ENCODE data around the gene HIVEP3.

HIVEP3 gene

DNA sequence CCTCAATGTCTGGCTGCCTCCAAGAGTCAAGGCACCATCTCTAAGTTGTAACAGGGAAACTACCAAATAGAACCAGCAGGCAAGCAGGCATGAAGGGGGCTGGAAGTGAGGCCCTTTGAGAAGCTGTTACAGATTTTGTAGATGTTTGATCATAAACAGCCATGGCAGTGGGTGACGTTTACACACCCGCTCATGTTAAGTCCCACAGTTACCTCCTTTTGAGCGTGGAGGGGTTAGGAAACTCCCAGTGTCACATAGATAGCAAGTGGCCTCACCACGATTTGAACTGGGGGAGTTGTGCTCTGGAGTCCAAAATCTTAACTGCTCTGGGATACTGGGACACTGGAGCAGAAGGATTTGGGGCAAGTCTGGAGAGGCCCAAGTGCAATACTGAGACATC is 192.4 kb downstream of the HIVEP3 start:
- no peak for DNase-seq

DNA sequence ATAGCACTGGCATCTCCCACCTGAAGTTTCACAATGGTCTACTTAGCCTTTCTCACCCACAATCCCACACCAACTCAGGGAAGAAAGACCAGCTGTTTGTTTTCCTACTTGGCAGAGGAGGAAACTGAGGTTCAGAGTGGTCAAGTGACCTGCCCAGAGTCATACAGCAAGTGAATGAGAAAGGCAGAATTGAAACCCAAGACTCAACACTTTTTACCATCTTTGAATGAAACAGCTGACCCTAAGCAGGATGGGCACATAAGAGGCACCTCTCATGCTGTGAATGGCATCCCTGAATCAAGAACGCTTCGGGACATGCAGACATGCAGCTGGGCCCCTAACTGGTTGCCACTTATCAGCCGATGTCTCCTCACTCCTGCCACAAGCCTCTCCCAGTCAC is 193.8 kb downstream of the HIVEP3 start:
- no peak for DNase-seq

DNA sequence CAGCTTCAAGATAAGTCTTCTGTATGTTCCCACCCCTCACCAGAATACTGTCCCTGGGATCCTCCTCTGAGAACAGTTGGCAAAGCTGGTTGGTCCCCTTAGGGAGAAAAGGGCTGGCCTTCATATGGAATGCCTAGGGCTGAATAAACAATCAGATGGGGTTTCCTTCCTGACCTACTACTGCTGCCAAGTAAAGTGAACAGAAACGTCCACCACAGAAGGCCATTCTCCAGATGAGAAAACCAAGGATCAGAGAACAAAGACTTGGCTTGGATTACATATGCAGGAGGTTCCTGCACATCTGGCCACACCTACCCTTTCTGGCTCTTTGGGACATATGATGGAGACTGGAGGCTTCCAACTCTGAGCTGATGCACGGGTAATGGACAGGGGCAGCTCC is 194.5 kb downstream of the HIVEP3 start:
- peak; percentile 54 for DNase-seq

DNA sequence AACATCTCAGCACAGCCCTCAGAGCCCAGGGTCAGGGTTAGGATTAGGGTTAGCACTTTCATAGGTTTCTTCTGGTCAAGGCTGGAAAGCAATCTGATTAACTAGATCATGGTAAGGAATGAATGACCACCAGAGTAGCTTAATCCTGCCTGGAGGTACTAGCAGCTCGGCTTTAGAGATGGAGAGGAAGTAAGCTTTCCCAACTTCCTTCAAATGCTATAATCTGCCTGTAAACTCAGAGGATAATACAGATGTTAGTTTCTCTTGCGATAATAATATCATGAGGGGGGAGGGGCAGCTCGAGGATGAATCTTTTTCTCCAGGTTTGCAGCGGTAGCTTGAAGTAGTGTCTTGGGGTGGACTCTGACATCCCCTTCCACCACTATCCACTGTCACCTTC is 194.9 kb downstream of the HIVEP3 start:
- no peak for DNase-seq

DNA sequence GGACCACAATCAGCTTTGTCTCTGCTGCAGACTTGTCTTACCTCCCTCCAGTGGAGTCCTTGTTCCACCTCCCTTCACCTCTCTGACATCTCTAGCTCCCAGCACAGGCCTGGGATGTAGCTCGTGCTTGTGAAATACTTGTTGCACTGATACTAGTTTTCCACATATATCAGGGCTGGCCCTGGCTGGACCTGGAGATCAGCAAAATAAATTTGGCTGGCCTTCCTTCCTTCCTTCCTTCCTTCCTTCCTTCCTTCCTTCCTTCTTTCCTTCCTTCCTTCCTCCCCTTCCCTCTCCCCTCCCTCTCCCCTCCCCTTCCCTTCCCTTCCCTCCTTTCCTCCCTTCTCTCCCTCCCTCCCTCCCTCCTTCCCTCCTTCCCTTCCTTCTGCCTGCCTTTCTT is 196.5 kb downstream of the HIVEP3 start:
- DNase-seq: no peak

DNA sequence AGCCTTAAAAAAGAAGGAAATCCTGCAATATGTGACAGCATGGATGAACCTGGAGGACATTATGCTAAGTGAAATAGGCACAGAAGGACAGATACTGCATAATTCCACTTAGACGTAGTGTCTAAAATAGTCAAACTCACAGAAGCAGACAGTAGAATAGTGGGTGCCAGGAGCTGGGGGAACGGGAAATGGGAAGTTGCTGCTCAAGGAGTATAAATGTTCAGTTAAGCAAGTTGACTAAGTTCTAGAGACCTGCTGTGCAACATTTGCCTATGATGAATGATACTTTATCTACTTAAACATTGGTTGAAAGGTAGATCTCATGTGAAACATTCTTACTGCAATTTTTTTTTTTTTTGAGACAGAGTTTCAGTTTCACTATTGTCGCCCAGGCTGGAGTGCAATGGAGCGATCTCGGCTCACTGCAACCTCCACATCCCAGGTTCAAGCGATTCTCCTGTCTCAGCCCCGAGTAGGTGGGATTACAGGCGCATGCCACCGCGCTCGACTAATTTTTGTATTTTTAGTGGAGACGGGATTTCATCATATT is 197.8 kb downstream of the HIVEP3 start:
- no peak for DNase-seq

DNA sequence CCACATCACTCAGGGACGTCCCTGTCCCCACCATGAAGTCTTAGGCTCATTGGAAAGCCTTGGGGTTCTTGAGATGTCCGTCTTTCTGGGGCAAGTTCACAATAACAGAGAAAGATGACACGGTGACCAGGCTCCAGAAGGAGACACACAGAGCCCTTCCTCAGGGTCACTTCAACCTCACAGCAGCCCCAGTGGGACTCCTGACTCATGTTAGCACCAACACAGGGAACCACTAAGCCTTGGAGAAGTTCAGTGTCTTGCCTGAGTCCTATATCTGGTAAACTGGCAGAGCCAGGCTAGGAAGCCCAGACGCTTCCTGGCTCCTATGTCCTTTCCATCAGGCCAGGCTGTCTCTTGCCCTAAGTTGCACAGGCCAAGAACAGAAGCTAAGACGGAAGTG is 199.1 kb downstream of the HIVEP3 start:
- no peak for DNase-seq

DNA sequence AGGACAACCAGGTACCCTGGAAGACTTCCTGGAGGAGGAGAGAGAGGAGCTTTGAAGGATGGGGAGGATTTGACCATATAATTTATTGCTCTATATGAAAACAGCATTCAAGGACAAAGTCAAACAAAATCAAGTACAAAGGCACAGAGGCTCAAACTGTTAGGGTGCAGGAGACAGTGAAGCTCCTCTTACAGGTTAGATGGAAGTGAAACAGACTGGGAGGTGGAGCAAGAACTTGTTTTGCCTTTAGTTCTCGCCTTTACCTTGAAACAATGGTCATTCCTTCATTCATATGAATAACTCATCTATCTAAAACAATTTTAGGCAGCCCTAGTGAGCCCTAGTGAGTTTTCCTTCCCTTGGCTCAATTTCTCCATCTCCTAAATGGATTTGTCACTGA is 199.6 kb downstream of the HIVEP3 start:
- DNase-seq: no peak

DNA sequence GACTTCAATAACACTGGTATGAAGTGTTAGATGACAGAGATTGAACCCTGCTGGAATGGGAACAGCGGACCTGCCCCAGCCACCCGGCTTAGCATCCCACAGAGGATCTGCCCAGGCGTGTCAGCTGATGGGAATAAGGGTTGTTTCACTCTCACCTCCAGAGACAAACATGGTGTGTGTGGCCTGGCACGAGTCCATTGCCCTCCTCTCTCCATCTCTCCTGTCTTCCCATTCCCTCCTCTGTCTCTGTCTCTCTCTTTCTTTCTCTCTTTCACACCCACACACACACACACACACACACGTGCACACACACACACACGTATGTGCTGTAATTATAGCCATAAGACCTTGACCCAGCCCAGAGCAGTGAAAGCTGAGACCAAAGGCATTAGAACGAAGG is 200.2 kb downstream of the HIVEP3 start:
- DNase-seq: no peak

DNA sequence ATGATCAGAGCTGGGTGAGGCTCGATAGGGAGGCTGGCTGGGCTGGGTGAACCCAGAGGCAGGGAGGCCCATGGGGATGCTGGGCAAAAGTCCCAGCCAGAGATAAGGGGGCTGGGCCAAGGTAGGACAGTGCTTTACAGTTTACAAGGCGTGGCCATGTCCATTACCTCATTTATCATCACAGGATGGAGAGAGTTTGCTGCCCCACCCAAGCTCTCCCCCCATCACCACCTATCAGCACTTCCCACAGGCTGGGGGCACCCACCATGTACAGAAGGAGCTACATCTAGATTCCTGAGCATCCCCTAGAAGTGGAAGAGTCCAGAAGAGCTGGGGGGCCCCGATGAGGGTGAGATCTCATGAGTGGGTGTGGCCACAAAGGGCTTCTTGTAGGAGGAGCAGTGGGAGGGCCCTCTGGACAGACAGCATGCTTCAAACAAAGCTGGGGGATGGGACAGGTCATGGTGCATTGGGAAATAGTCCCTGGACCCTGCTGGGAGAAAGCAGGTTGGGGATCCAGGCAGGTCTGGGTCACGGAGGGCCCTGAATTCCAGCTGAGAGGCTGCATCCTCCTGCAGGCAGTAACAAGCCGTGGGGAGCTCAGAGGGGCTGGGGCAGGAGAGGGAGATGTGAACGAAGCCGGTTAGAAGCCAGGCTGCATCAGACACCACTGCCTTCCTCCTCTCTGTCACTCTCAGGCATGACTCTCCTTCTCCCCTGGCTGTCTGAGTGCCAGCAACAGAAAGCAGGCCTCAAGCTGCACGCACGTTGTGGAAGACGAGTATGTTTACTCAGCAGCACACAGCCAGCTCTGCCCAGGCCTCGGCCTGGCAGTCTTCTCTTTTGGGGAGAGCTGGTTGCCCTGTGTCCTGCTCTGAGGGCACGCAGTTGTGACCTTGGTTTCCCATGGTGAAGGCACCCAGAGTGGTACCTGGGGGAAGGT is 202.3 kb downstream of the HIVEP3 start:
- no peak for DNase-seq

DNA sequence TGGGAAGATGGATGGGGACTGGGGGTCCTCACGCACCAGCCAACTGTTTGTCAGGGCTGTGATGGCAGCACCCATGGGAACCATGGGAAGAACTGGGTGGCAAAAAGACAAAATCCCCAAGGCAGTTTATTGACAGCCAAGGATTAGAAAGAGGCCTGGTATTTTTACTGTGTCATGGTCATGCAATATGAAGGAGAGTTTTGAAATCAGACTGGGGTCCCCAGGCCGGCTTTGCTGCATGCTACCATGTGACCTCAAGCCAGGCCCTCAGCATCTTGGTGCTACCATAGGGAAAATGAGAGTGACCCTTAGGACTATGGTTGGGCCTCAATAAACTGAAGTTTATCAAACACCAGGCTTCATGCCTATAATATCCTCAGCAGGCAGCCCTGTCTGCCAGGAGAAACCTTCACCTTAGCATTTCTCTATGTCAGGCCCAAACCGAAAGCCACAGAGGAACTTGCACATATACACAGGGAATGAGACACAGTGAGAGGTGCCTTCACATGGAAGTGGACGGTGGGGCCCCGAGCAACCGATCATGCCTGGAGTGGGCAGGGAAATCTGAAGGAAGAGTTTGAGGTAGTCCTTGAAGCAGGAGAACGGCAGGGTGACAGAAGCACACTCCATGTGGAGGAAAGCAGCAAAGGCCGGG is 203.2 kb downstream of the HIVEP3 start:
- no peak for DNase-seq

DNA sequence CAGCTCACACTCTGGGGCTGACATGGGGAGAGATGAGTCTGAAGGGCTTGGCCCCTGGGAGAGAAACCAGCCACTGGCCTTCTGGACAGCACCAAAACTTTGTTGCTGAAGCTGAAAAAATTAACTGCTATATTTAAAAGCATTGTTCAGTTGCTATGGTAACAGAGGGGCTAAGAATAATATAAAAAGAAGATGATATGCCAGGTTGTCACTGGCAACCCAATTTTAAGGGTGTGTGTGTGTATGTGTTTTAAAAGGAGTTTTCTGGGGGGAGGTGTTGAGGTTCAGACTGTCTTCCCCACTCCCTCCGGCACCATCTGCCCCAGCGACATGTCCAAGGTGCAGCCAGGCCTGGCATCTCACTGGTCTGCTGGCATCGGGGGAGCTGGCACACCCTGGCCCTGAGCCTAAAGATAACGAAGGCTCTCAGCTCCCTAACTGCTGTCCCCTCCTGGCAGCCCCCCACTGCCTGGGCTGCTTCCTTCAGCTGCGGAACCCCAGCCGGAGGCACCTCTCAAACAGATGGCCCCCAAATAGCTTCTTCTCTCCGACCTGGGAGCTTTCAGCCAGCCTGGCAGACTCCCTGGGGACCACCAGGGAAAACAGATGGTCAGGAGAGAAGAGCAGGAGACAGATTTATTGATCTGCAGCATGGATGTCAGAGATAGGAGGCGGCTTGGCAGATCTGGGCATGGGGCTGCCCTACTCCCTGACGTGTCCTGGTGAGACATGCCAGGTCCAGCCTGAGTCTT is 203.9 kb downstream of the HIVEP3 start:
- DNase-seq: no peak

DNA sequence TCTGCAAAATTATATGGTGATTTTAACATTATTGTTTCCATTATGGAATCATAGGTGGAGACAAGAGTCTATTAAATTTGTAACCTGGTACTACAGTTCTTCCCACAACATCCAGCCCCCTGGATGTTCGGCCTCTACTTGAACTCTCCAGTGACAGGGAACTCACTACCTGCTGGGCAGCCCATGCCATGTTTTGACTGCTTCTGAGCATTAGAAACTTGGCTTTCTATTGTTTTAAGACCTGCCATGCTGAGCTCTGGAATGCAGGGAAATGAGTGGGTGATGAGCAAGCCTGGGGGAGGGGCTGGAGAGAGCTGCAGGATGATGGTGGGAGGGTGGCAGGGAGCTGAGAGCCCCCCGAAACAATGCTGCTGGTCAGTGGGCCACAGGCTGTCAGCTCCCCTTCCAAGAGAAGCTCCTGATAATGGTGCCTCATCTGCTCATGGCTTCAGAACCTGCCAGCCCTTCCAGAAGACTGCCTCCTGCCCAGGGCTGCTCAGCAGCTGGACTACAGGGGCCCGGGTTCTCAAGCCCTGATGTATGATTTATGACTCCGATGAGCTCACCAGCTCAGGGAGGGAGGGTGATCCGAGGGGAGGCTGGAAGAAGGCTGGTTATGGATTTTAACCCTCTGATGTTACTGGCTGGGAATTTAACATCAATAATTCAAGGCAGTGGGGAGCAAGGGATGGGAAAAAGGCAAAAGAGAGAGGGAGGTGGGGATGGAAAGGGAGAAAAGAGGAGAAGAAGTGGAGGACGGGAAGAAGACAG is 205.0 kb downstream of the HIVEP3 start:
- DNase-seq: no peak

DNA sequence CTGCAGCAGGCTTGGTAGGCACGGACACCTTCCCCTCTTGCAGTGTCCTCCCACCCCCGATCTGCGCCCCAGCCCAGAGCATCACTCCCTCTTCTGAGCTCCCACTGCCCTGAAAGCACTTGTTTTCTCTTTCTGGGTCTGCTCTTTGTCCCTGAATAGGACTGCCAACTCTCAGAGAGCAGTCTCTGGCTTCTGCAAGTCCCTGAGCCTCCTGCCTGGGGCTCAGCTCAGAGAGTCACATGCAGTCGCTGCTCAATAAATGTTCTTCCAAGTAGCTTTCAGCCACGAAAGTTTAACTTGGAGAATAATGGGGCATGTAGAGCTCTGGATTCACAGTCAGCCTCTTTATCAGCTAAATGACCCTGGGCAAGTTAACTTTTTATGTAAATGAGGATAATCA is 205.6 kb downstream of the HIVEP3 start:
- DNase-seq: no peak

DNA sequence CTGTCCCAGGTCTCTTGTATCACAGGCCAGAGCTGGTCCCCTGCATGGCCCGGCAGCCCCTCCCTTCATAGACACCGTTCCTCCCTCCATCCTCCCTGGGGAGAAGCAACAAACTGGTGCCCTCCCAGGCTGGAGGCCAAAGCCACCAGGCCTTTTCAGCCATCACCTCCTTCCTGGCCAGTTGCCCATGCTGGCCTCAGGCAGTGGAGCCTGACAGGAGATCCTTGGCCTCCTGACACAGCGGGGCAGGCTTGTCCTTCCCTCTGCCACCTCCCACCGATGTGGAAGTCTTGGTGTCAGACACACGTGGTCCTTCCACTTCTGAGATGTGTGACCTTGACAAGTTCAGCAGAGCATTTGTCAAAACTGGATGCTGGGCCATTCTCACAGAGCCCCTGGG is 206.0 kb downstream of the HIVEP3 start:
- DNase-seq: no peak

DNA sequence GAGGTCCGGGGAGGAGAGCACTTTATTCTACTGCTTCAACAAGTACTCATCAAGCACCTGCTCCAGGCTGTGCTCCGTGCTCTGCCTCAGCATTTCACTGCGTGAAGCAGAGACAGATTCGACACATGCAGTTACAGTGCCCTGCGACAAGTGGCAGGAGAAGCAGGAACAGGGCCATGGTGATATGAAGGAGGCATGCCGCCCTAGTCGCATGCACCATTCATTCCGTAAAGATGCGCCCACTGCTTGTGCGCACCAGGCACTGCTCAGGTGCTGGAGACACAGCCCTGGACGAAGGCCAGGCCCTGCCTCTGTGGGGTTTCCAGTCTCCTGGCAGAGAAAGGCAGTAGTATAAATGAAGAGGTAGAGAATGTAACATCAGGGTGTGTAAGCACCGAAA is 206.6 kb downstream of the HIVEP3 start:
- DNase-seq: no peak

DNA sequence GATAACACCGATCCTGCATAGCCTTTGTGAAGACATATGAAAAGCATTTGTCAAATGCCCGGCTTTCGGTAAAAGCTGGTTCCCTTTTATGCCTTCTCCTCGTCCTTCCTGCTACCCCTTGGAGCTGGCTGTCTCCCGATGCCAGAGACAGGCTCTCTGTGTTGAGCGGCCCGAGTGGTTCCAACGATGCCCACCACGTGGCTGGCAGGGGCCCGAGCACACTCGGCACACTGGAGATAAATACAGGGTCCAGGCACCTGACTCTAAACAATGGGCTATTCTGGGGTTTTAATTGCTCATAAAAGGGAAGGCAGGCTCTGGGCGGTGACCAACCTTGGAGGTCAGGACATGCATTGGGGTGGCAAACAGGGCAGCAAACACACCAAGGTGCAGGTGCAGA is 207.1 kb downstream of the HIVEP3 start:
- DNase-seq: no peak

DNA sequence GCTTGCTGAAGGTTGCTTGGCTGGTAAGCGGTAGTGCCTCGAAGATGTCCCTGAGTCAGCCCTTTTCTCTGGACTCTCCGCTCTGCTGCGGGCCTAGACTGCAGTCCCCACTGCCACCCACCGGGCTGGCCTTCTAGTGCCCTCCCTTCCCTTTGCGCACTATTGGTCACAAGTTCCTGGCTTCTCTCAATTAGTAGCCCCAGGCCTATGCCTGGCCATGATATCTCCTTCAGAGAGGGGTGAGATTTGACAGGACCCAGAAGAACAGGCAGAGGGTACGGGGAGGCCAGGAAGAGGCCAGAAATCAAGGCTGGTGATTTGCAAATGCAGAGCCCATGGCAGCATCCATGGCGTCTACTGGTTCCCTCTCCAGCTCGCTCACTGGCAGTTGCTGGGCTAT is 207.7 kb downstream of the HIVEP3 start:
- no peak for DNase-seq

DNA sequence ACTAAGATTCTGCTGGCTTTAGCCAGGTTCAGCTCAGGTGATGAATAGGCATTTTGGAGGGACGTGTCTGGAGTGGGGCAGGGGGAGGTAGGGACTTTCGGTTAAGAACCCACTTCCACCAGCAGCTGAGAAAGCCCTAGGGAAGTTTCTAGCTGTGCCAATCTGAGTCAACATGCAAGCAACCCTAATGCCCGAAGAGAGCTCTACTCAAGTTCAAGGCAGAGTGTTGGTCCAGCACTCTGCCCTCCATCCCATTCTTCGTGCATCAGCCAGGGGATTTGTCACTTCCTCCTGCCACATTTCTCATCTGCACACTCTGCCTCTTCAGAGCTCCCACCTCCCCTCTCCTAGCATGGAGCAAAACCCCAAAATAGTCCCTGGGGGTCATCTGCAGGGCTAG is 208.8 kb downstream of the HIVEP3 start:
- DNase-seq: no peak

DNA sequence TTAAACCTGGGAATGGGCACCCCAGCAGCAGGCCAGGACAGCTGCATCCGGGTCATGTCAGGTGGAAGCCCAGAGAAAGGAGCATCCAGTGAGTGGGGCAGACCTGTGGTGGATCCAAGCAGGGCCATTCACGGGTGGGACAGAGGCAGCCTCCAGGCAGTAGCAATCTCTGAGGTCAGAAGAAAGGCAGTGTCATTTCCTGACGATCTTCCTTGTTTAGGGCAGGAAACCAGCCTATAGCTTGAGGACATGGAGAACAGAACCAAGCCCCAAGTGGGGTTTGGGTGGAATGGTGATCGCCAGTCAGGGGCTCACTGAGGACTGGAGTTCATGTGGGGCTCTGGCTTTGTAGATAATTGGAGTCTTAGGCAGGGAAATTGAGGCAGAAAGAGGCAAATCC is 209.4 kb downstream of the HIVEP3 start:
- no peak for DNase-seq

DNA sequence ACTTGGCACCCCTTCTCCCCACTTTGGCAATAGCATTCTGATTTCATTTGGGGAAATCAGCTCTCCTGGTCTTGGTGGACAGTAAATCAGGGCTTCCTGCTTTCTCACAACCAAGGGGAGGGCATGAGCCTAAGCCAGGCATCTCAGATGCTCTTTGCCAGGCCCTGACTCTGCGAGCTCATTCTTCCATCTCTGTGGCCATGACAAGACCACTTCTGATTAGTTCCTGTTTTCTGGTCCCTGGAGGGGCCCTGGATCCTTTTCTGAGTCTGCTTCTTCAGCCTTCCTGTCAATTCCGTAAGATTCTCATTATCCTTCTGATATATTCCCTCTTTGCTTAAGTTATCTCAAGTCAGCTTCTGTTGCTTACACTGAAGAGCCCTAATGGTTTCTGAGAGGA is 210.4 kb downstream of the HIVEP3 start:
- no peak for DNase-seq

DNA sequence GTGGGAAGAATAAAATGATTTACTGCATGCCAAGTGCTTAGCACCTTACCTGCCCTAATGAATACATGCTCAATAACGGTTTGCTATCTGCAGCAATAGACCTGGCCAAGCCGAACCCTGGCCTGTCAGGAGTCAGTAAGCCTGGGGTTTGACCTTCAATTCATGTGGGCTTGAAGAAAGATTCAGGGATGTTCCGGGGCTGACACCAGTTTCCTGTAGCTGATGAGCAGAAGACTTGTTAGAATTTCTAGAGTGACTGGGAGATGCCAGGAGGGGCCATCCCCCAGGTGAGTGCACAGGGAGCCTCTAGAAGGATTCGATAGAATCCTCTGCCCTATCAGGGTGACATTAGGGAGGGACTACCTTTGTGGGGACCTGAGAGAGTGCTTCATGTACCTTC is 210.9 kb downstream of the HIVEP3 start:
- DNase-seq: no peak

DNA sequence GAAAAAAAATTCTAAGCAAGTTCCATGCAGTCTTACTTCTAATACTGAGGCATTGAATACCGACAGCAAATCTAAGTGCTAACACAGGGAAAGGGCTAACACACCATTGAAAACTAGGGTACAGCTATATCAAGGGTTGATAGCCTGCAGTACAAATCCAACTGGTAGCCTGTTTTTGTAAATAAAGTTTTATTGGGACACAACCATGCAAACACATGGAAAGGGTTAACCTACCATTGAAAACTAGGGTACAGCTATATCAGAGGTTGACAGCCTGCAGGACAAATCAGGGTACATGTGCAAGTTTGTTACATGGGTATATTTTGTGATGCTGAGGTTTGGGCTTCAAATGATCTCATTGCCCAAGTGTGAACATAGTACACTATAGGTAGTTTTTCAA is 212.9 kb downstream of the HIVEP3 start:
- DNase-seq: no peak
